GM21423 (cell line): ENCODE measurements around the gene SLC66A3.

Experiments used
- ATAC-seq: cut with Tn5 transposase; IDR thresholded peaks from one replicate; pipeline ENCODE4 v1.9.1; 2021; ENCODE audit warnings: mild to moderate bottlenecking, moderate library complexity; ENCODE audit not compliant: unreplicated experiment

The SLC66A3 gene

GRCh38 chr2:11133936-11134320 is 21.3 kb upstream of the SLC66A3 start:
- no peak for ATAC-seq

DNA sequence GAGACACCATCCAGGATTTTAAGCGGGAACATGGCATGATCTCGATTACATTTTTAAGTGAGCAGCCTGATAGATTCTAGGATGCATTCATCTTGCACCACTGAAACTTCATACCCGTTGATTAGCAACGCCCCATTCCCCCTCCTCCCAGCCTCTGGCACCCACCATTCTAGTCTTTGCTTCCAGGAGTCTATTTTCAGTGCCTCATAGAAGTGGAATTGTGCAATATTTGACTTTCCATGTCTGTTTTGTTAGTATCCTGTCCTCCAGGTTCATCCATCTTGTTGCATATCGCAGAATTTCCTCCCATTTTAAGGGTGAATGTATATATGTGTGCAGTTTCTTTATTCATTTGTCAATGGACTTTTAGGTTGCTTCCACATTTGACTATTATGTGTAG is 20.9 kb upstream of the SLC66A3 start:
- ATAC-seq = no peak

GRCh38 chr2:11140492-11140891 is 14.8 kb upstream of the SLC66A3 start:
- ATAC-seq = no peak

DNA sequence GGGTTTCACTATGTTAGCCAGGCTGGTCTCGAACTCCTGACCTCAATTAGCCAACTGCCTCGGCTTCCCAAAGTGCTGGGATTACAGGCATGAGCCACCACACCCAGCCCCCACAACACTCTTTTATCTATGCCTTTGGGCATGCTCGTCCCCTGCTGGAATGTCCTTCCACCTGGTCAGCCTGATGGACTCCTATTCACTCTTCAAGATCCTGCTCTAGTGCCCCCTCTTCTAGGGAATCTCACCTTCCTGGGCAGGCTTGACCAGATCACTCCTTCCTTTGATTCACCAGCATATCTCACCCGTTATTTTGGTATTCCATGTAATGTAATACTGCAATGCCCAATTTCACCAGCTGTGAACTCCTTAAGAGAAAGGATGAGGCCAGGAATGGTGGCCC is 13.9 kb upstream of the SLC66A3 start:
- no peak for ATAC-seq

- ATAC-seq = no peak
Observed at GRCh38 chr2:11142330-11142729, 12.9 kb upstream of the SLC66A3 start.

GRCh38 chr2:11142987-11143386 is 12.3 kb upstream of the SLC66A3 start:
- ATAC-seq = no peak

DNA sequence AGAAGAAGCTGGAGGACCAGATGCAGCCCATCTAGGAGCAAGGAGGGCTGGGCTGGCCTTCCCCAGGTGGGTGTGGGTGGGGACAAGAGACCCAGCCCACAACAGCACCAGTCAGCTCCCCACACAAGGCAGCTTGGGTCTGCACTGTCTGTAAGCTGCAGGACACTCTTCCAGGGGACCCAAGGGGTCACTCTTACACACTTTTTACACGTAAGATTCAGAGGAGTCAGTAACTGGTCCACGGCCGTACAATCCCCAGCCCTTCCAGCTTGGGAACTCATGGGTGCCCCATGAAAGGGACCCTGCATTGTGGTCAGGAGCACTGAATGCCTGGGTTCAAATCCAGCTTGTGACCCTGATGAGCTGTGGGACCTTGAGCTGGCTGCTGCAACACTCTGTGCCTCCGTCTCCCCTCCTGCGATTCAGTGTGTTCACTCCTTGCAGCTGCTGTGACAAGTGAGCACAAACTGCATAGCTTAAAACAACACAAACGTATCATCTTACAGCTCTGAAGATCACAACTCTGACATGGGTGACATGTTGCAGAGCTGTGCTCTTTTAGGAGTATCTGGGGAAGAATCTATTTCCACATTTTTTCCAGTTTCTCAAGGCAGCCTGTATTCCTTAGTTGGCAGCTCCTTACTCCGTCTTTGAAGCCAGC is 11.1 kb upstream of the SLC66A3 start:
- no peak for ATAC-seq

- no peak for ATAC-seq
Observed at GRCh38 chr2:11144738-11145079, 10.6 kb upstream of the SLC66A3 start.

- no peak for ATAC-seq
Observed at GRCh38 chr2:11145350-11145749, 9.9 kb upstream of the SLC66A3 start.

DNA sequence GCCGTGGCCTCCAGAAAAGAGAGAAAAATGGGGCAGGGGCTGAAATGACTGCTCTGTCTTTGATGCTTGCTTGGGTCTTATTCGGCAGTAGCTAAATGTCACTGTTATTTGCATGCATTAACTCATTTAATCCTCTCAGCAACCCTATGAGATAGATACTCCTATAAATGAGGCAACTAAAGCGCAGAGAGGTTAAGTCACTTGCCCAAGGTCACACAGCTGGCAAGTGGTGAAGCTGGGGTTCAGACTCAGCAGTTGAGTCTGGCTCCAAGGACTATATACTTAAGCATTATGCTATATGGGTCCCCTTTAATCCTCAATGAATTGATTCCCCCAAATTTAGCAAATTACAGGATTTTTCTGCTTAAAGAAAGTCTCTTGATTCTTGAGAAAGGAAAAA is 9.2 kb upstream of the SLC66A3 start:
- ATAC-seq = no peak

DNA sequence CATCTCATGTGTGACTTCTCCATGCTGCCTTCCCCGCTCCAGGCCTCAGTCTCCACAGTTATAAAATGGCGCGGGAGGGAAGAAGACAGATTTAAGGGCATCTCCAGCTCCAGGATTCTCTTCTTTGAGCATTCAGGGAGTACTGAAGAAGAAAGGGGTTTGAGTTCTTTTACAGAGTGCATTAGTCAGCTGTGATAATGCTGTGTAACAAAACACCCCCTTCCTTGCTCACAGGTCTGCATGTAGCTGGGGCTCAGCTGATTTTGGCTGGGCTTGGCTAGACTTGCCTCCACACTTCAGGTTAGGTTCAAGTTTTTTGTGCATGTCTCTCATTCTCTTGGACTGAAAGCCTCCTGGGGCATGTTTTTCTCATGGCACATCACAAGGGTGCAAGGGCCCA is 8.0 kb upstream of the SLC66A3 start:
- no peak for ATAC-seq

- ATAC-seq = no peak
Observed at GRCh38 chr2:11152591-11152990, 2.7 kb upstream of the SLC66A3 start.

DNA sequence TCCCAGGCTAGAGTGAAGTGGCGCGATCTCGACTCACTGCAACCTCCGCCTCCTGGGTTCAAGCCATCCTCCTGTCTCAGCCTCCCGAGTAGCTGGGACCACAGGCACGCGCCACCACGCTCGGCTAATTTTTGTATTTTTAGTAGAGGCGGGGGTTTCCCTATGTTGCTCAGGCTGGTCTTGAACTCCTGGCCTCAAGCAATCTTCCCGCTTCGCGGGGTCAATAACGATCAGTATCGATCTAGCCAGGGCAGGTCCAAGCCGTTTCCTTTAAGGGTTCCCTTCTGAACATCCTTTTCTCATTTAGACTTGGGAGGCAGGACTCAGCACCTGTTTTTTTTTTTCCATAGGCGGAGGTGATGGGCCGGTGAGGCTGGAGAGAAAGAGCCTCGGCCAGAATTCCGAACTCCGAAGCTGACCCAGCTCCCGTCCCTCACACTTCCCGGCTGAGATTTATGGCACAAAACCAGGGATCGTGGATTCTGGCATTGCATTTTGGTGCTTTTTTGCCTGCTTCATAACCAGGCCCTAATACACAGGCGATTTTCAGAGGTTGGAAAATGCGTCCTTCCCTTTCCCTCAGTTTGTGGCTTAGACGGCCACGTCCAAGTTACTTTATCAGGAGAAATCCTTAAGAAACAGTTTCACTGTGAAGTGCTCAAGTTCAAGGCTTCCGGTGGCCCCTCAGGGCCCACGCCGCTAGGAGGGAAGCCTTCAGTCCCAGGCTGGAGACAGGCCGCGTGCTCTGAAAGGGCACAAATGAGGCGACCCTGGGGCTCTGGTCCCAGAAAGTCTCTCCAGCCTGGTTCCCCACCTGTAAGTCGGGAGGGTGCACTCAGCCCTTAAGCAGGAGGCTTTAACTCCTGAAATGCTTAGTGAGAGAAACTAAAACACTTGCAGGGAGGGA is 998 bp upstream of the SLC66A3 start:
- peak; percentile 17 for ATAC-seq

- peak; percentile 67 for ATAC-seq
Observed at GRCh38 chr2:11154923-11155380, 315 bp upstream of the SLC66A3 start.

GRCh38 chr2:11156396-11157075 is 1.3 kb downstream of the SLC66A3 start:
- ATAC-seq = no peak

- ATAC-seq = no peak
Observed at GRCh38 chr2:11157296-11157695, 2.0 kb downstream of the SLC66A3 start.

GRCh38 chr2:11157731-11158130 is 2.5 kb downstream of the SLC66A3 start:
- ATAC-seq = no peak

GRCh38 chr2:11158916-11159573 is 3.8 kb downstream of the SLC66A3 start:
- ATAC-seq = no peak

- no peak for ATAC-seq
Observed at GRCh38 chr2:11159574-11160170, 4.4 kb downstream of the SLC66A3 start.

DNA sequence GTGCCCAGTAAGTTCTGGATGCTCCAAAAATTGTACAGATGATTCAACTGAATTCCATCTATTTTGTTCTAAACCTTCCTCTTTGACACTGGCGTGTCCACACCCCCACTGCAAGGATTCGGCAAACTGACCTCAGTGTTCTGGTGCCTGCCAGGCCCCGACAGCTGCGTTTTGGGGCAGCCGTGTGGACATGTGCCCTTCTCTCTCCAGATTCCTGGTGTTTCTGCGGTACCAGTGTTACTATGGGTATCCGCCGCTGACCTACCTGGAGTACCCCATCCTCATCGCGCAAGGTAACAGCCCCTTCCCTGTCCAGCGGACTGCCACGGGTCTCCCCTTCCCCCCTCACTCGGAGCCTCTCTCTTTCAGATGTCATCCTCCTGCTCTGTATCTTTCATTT is 5.0 kb downstream of the SLC66A3 start:
- ATAC-seq = no peak
